GM12878 (cell line): ENCODE results near the gene NRXN3. TPM values are rescaled to one million over a fixed set of nuclear protein-coding genes. Genes with fewer than 3 reads are reported as not detected.

Source experiments
- EGR1 ChIP-seq, 2 experiments: IDR thresholded peaks; 1 replicate in 1 of 2; 2 replicates in 1 of 2; pipeline ENCODE4 v1.6.1; 2011 to 2012; ENCODE audit warnings: low read depth in 2 of 2, low read length in 2 of 2, borderline replicate concordance in 1 of 2, mild to moderate bottlenecking in 1 of 2, moderate library complexity in 1 of 2
- ESRRA ChIP-seq: IDR thresholded peaks from 2 replicates; pipeline ENCODE4 v1.6.1; 2012; ENCODE audit warnings: mild to moderate bottlenecking, low read length, improper control_type of control experiment
- MAX ChIP-seq: IDR thresholded peaks from 2 replicates; pipeline ENCODE4 v1.6.1; 2012; ENCODE audit warnings: low read depth, low read length, improper control_type of control experiment
- STAT1 ChIP-seq: fragments of 450-650 bp; conservative IDR thresholded peaks from 2 replicates; pipeline ENCODE4 v1.6.1; 2014; ENCODE audit warnings: antibody characterized with exemption, mild to moderate bottlenecking
- USF1 ChIP-seq: IDR thresholded peaks from 2 replicates; pipeline ENCODE4 v1.6.1; 2011; ENCODE audit warnings: borderline replicate concordance, low read depth, mild to moderate bottlenecking, moderate library complexity, mixed read lengths, low read length; ENCODE audit not compliant: insufficient read depth; ENCODE audit errors: extremely low read length
- ZBTB11 ChIP-seq: fragments of 450-650 bp; formaldehyde crosslinking; IDR thresholded peaks from 2 replicates; pipeline ENCODE4 v1.5.0; 2022; ENCODE audit warnings: mild to moderate bottlenecking, missing genetic modification characterization
- ZBTB40 ChIP-seq: fragments of 450-650 bp; IDR thresholded peaks from 2 replicates; pipeline ENCODE4 v1.6.1; 2016; ENCODE audit warnings: mild to moderate bottlenecking, moderate library complexity, borderline replicate concordance
- ZZZ3 ChIP-seq: IDR thresholded peaks from 2 replicates; pipeline ENCODE4 v1.6.1; 2011; ENCODE audit warnings: low read depth; ENCODE audit not compliant: control insufficient read depth, insufficient read length
- polyA plus RNA-seq, 11 experiments: library from polyadenylated mRNA; depleted of rRNA in 4 of 11; unstranded in 6 of 11; stranded (reverse) in 5 of 11; fragments of >200 nt; fragmentation: Nextera tagmentation in 4 of 11; fragmentation: Illumina TruSeq in 1 of 11; extraction: Ambion mirVana in 4 of 11; extraction: Trizol in 1 of 11; gene quantifications; 1 replicate in 1 of 11; 2 replicates in 10 of 11; pipeline versions ENCODE4 v1.2.1 to v1.2.3, GENCODE V29; 2011 to 2016; ENCODE audit warnings: inconsistent platforms in 2 of 11, missing spikeins in 2 of 11, low read depth in 1 of 11
- total RNA-seq, 4 experiments: library from RNA; depleted of rRNA in 3 of 4; stranded (reverse); fragments of >200 nt in 3 of 4; fragmentation: Illumina TruSeq in 1 of 4; extraction: Trizol in 1 of 4; gene quantifications; 2 replicates each; pipeline versions ENCODE4 v1.2.1 to v1.2.3, GENCODE V29; 2013 to 2021

The NRXN3 gene
- total and polyA plus RNA-seq, 10 of the 15 experiments (the other 5 are each of a cell fraction or from before 2014, with no cell fraction given) = 0.52 to 3.3 (median 1.4) TPM

- no peak for TF ChIP-seq USF1
- TF ChIP-seq MAX = no peak
- TF ChIP-seq EGR1 (IDR thresholded peaks at IDR 0.05; ENCODE audit: borderline replicate concordance in 1 of 2, low read depth in 2 of 2, low read length in 2 of 2) = no peak
- TF ChIP-seq ZZZ3 = no peak
- TF ChIP-seq ESRRA = no peak
- TF ChIP-seq STAT1 = no peak
- TF ChIP-seq ZBTB11 (CRISPR knock-in tag) = no peak
- TF ChIP-seq ZBTB40 = no peak
Observed at GRCh38 chr14:78762331-78762730, 592.2 kb downstream of the NRXN3 start (continued).
